Measurements from ENCODE around the gene DOK7.
"Not testable (repeated sequence)": the region's sequence is repeated elsewhere in the genome, so short reads cannot be mapped to it uniquely, and the experiment has no call there.

The DOK7 gene

GRCh38 chr4:3443750-3444309 lies 19.3 kb upstream of the DOK7 start:
- DNase-seq = no peak

GRCh38 chr4:3444351-3445110 lies 18.6 kb upstream of the DOK7 start:
- no peak for DNase-seq

- DNase-seq = no peak
These were observed 17.8 kb upstream of the DOK7 start for GRCh38 chr4:3445111-3445820.

- DNase-seq = no peak
These were observed 17.1 kb upstream of the DOK7 start for GRCh38 chr4:3445829-3446545.

GRCh38 chr4:3446631-3447320 lies 16.3 kb upstream of the DOK7 start:
- DNase-seq = no peak

- no peak for DNase-seq
These were observed 15.4 kb upstream of the DOK7 start for GRCh38 chr4:3447431-3448395.

- DNase-seq = no peak
These were observed 14.0 kb upstream of the DOK7 start for GRCh38 chr4:3449047-3449573.

GRCh38 chr4:3449574-3450534 lies 13.3 kb upstream of the DOK7 start:
- DNase-seq = no peak

GRCh38 chr4:3450643-3451042 lies 12.5 kb upstream of the DOK7 start:
- DNase-seq = no peak

GRCh38 chr4:3451956-3452355 lies 11.2 kb upstream of the DOK7 start:
- no peak for DNase-seq

GRCh38 chr4:3452376-3452775 lies 10.7 kb upstream of the DOK7 start:
- DNase-seq = no peak

GRCh38 chr4:3455596-3455995 lies 7.5 kb upstream of the DOK7 start:
- DNase-seq = not testable (repeated sequence)

GRCh38 chr4:3458371-3458770 lies 4.7 kb upstream of the DOK7 start:
- no peak for DNase-seq

- DNase-seq = not testable (repeated sequence)
These were observed 4.0 kb upstream of the DOK7 start for GRCh38 chr4:3459156-3459555.

- DNase-seq = no peak
These were observed 2.2 kb upstream of the DOK7 start for GRCh38 chr4:3460926-3461325.

- DNase-seq = no peak
These were observed 1.4 kb upstream of the DOK7 start for GRCh38 chr4:3461515-3462291.

- no peak for DNase-seq
These were observed 751 bp upstream of the DOK7 start for GRCh38 chr4:3462321-3462789.

GRCh38 chr4:3463556-3464348 lies 646 bp downstream of the DOK7 start:
- no peak for DNase-seq
